ENCODE results near the gene PPFIA2. TPM values are rescaled to one million over a fixed set of nuclear protein-coding genes. Genes with fewer than 3 reads are reported as not detected.
"Not testable (repeated sequence)": the region's sequence is repeated elsewhere in the genome, so short reads cannot be mapped to it uniquely, and the experiment has no call there.

The PPFIA2 gene
- total RNA-seq, 4 donors from 2014 or later = 0.13 to 2.9 (median 0.76) TPM

- Histone ChIP-seq H3K9me3 (no peaks in the 10 kb centered on the region), H3K36me3 (no peaks in the 10 kb centered on the region), H3K27ac (replicated peaks in 1 of 4) (no peak overlapping the region), H3K4me3 (no peak overlapping the region), H3K4me1 (no peaks in the 10 kb centered on the region), H3K27me3 (no peaks in the 10 kb centered on the region)
- intact Hi-C loops (cut with DNase I) = no loop called here
- TF ChIP-seq POLR2AphosphoS5 (IDR thresholded peaks at IDR 0.05) (no peak), CTCF (IDR thresholded peaks at IDR 0.05) (no peak), POLR2A (IDR thresholded peaks at IDR 0.05; ENCODE audit: low read depth) (no peak), EP300 (IDR thresholded peaks at IDR 0.05) (no peak)
- WGBS = 30% methylated on average over 1 of the region's 1 CpG
- no peak for DNase-seq (ENCODE audit: extremely low spot score)
Observed at GRCh38 chr12:81221681-81222080, 537.5 kb downstream of the PPFIA2 start.

GRCh38 chr12:81216739-81217138, 542.4 kb downstream of the PPFIA2 start:
- WGBS = 87% methylated on average over 3 of the region's 3 CpGs
- H3K4me3 ChIP-seq = no peak overlapping the region
- H3K27me3 ChIP-seq = no peaks in the 10 kb centered on the region
- no peak for DNase-seq (ENCODE audit: extremely low spot score)
- H3K4me1 ChIP-seq = no peaks in the 10 kb centered on the region
- TF ChIP-seq CTCF (IDR thresholded peaks at IDR 0.05) (no peak), POLR2A (IDR thresholded peaks at IDR 0.05; ENCODE audit: low read depth) (no peak), EP300 (IDR thresholded peaks at IDR 0.05) (no peak), POLR2AphosphoS5 (IDR thresholded peaks at IDR 0.05) (no peak)
- H3K36me3 ChIP-seq = no peaks in the 10 kb centered on the region
- no peaks in the 10 kb centered on the region for H3K9me3 ChIP-seq
- intact Hi-C loops (cut with DNase I) = no loop called here
- no peak overlapping the region for H3K27ac ChIP-seq (replicated peaks in 1 of 4)

GRCh38 chr12:81212996-81213696, 546.0 kb downstream of the PPFIA2 start:
- 65% methylated on average over 4 of the region's 4 CpGs for WGBS
- Histone ChIP-seq H3K27ac (replicated peaks in 1 of 4) (no peak overlapping the region), H3K4me3 (no peak overlapping the region), H3K27me3 (no peaks in the 10 kb centered on the region), H3K9me3 (no peaks in the 10 kb centered on the region), H3K36me3 (no peaks in the 10 kb centered on the region), H3K4me1 (peaks cover 6 to 7% (median 7%) of the 10 kb centered on the region in 4 donors)
- no peak for DNase-seq (ENCODE audit: extremely low spot score)
- no peak for TF ChIP-seq EP300 (IDR thresholded peaks at IDR 0.05)
- no peak for TF ChIP-seq POLR2AphosphoS5 (IDR thresholded peaks at IDR 0.05)
- intact Hi-C loops (cut with DNase I) = no loop called here

- Histone ChIP-seq H3K4me1 (peaks cover 6 to 7% (median 7%) of the 10 kb centered on the region in 4 donors), H3K27me3 (no peaks in the 10 kb centered on the region), H3K4me3 (no peak overlapping the region), H3K27ac (replicated peaks in 1 of 4) (no peak overlapping the region), H3K36me3 (no peaks in the 10 kb centered on the region), H3K9me3 (no peaks in the 10 kb centered on the region)
- WGBS = 95% methylated on average over 1 of the region's 1 CpG
- DNase-seq (ENCODE audit: extremely low spot score) = no peak
- intact Hi-C loops (cut with DNase I) = no loop called here
- TF ChIP-seq POLR2A (IDR thresholded peaks at IDR 0.05; ENCODE audit: low read depth) (no peak), EP300 (IDR thresholded peaks at IDR 0.05) (no peak), POLR2AphosphoS5 (IDR thresholded peaks at IDR 0.05) (no peak), CTCF (IDR thresholded peaks at IDR 0.05) (no peak)
Observed at GRCh38 chr12:81211306-81211705, 547.8 kb downstream of the PPFIA2 start.

- intact Hi-C loops (cut with DNase I); H3K4me1 ChIP-seq; DNase-seq (ENCODE audit: extremely low spot score); H3K9me3 ChIP-seq; H3K27ac ChIP-seq (replicated peaks in 1 of 4); H3K27me3 ChIP-seq; H3K36me3 ChIP-seq; H3K4me3 ChIP-seq: not testable (repeated sequence)
- 88% methylated on average over 2 of the region's 2 CpGs for WGBS
Observed at GRCh38 chr12:81209772-81210225, 549.4 kb downstream of the PPFIA2 start.

- Histone ChIP-seq H3K27ac (replicated peaks in 1 of 4) (no peak overlapping the region), H3K27me3 (no peaks in the 10 kb centered on the region), H3K4me1 (peaks cover 6 to 7% (median 7%) of the 10 kb centered on the region in 4 donors), H3K36me3 (no peaks in the 10 kb centered on the region), H3K4me3 (no peak overlapping the region), H3K9me3 (no peaks in the 10 kb centered on the region)
- intact Hi-C loops (cut with DNase I) = no loop called here
- DNase-seq (ENCODE audit: extremely low spot score) = no peak
- TF ChIP-seq POLR2A (IDR thresholded peaks at IDR 0.05; ENCODE audit: low read depth) (no peak), POLR2AphosphoS5 (IDR thresholded peaks at IDR 0.05) (no peak), EP300 (IDR thresholded peaks at IDR 0.05) (no peak), CTCF (IDR thresholded peaks at IDR 0.05) (no peak)
Observed at GRCh38 chr12:81209012-81209411, 550.1 kb downstream of the PPFIA2 start.

All from esophagus muscularis mucosa (tissue), 4 donors.